ENCODE data around the gene HOXD11.

Gene HOXD11

GRCh38 chr2:176128172-176128981, 21.3 kb downstream of the HOXD11 start:
- Histone ChIP-seq H3K36me3 (no peaks in the 10 kb centered on the region), H3K9me3 (no peaks in the 10 kb centered on the region), H3K4me3 (ENCODE audit: low read depth in 1 of 2, low read length in 1 of 2) (no peak overlapping the region), H3K27me3 (peaks cover 100% of the 10 kb centered on the region), H3K27ac (no peak overlapping the region), H3K4me1 (ENCODE audit: control insufficient read depth in 1 of 2, insufficient read depth in 1 of 2, low read depth in 1 of 2, low read length in 1 of 2) (peaks cover 19 to 30% of the 10 kb centered on the region in 2 experiments)
- TF ChIP-seq CTCF (IDR thresholded peaks at IDR 0.05): no peak

GRCh38 chr2:176128982-176129796, 22.1 kb downstream of the HOXD11 start, which contains the start of gene HOXD8:
Gene HOXD8 (plus strand): TSS chr2:176129705. CDS start chr2:176130367, 662 bp downstream.
- Histone ChIP-seq H3K27me3 (peaks cover 100% of the 10 kb centered on the region), H3K27ac (no peak within 1 kb of the TSS), H3K4me1 (ENCODE audit: control insufficient read depth in 1 of 2, insufficient read depth in 1 of 2, low read depth in 1 of 2, low read length in 1 of 2) (peaks cover 19 to 30% of the 10 kb centered on the region in 2 experiments), H3K36me3 (no peaks in the 10 kb centered on the region), H3K4me3 (ENCODE audit: low read depth in 1 of 2, low read length in 1 of 2) (peak within 1 kb of the TSS; percentile 13 to 49), H3K9me3 (no peaks in the 10 kb centered on the region)
- TF ChIP-seq CTCF (IDR thresholded peaks at IDR 0.05): no peak

GRCh38 chr2:176129813-176130146, 22.7 kb downstream of the HOXD11 start:
- no peak for TF ChIP-seq CTCF (IDR thresholded peaks at IDR 0.05)
- peaks cover 19 to 30% of the 10 kb centered on the region in 2 experiments for H3K4me1 ChIP-seq (ENCODE audit: control insufficient read depth in 1 of 2, insufficient read depth in 1 of 2, low read depth in 1 of 2, low read length in 1 of 2)
- H3K36me3 ChIP-seq: no peaks in the 10 kb centered on the region
- peak overlapping the region; percentile 13 to 49 for H3K4me3 ChIP-seq (ENCODE audit: low read depth in 1 of 2, low read length in 1 of 2)
- peaks cover 100% of the 10 kb centered on the region for H3K27me3 ChIP-seq
- no peak overlapping the region for H3K27ac ChIP-seq
- H3K9me3 ChIP-seq: no peaks in the 10 kb centered on the region

GRCh38 chr2:176130147-176130956, 23.3 kb downstream of the HOXD11 start:
- Histone ChIP-seq H3K4me1 (ENCODE audit: control insufficient read depth in 1 of 2, insufficient read depth in 1 of 2, low read depth in 1 of 2, low read length in 1 of 2) (peaks cover 19 to 30% of the 10 kb centered on the region in 2 experiments), H3K27ac (no peak overlapping the region), H3K9me3 (no peaks in the 10 kb centered on the region), H3K36me3 (no peaks in the 10 kb centered on the region), H3K4me3 (ENCODE audit: low read depth in 1 of 2, low read length in 1 of 2) (peak overlapping the region; percentile 13 to 16), H3K27me3 (peaks cover 100% of the 10 kb centered on the region)
- no peak for TF ChIP-seq CTCF (IDR thresholded peaks at IDR 0.05)
